Measurements from ENCODE around the gene PRKG1.
"Not testable (repeated sequence)": the region's sequence is repeated elsewhere in the genome, so short reads cannot be mapped to it uniquely, and the experiment has no call there.

PRKG1 gene

DNA sequence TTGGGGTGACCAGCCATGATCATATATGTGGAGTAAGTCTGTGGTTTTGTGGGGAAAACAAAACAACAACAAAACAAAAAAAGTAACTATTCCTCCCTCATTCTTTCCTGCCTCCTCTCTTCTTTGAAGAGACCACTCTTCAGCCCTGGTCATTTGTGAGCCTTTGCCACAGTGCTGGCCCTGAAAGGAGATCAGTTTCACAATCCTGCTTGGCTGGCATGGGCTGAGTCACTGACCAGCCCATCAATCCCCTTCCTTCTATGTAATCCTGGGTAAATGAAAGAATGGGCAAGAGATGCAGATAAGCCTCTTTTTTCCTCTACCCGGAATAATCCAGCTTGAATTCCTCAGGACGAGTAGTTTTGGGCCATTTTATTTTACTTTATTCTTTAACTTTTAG, 611.5 kb downstream of the PRKG1 start:
- DNase-seq = no peak

DNA sequence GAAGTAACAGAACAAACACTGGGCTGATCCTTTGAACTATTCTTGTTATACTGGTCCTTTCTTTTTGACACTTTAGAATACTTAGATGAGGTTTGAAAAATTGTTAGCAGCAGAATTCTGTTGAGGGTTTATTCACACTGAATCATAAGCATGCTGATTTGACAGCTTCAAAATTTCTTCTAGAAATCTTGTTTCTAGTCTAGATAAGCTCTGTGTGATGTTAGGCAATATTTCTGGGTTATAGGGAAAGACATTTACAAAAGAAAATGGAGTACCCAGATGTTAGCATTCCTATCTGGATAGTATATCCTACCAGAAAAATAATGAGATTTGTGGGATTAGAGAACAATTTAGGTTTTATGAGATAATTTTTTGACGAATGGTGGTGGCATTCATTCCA, 613.0 kb downstream of the PRKG1 start:
- no peak for DNase-seq

DNA sequence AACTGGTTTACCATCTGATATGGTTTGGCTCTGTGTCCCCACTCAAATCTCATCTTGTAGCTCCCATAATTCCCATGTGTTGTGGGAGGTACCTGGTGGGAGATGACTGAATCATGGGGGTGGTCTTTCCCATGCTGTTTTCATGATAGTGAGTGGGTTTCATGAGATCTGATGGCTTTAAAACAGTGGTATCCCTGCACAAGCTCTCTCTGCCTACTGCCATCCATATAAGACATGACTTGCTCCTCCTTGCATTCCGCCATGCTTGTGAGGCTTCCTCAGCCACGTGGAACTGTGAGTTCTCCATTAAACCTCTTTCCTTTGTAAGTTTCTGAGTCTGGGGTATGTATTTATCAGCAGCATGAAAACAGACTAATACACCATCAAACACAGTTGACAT, 614.5 kb downstream of the PRKG1 start:
- not testable (repeated sequence) for DNase-seq

DNA sequence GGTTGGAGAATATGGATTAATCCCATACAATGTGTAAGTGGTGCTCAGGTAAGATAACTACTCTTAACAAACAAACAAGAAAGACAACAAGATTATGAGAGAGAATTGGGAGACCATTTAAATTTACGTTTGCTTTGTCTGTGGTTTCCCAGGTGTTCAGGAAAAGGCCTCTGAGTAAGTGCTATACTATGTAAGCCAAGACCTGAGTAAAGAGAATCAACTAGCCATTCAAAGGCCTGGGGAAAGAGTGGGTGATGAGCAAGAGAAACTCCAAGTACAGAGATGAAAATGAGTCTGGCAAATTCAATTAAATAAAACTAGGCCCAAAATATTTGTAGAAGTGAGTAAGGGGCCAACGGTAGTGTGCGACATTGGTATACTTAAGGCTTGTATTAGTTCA, 615.2 kb downstream of the PRKG1 start:
- DNase-seq = no peak

DNA sequence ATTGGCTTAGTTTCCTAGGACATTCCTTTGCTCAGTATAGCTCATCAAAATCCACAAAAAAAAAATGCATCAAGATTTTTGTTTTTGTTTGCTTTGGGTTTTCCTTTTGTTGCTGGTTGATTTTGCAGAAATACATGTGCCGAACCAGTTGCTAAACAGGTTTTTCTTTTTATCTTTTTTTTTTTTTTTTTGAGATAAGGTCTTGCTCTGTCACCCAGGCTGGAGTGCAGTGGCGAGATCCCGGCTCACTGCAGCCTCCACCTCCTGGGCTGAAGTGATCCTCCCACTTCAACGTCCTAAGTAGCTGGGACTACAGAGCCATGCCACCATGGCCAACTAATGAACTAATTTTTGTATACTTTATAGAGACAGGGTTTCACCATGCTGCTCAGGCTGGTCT, 616.8 kb downstream of the PRKG1 start:
- no peak for DNase-seq

DNA sequence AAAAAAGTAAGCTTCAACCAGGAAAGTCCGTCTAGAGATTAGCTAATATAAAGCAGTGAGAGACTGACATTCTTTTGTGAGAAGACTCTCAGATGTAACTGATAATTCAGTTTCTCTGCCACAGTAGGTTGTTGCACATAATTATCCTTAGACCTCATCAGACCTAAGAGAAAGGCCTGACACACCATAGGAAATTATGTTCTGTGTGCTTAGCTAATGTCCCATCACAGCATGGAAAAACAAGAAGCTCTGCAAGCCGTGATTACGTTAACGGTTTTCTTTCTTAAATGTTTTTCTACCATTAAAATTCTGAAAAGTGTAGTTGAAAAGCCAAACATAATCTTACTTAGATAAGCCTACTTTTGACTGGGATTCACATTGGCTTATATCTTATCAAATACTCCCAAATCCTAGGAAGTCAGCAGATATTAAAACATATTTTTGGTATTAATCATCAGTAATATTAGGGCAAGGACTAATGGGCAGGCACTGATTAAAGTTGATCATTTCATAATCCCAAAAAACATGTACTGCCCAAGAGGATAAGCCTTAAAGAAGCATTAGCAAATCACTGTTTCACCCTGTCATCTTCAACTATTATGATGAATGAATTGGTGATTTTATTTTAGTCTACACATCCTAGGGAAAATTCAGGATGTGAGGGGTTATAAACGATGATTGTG, 619.9 kb downstream of the PRKG1 start:
- DNase-seq = no peak

DNA sequence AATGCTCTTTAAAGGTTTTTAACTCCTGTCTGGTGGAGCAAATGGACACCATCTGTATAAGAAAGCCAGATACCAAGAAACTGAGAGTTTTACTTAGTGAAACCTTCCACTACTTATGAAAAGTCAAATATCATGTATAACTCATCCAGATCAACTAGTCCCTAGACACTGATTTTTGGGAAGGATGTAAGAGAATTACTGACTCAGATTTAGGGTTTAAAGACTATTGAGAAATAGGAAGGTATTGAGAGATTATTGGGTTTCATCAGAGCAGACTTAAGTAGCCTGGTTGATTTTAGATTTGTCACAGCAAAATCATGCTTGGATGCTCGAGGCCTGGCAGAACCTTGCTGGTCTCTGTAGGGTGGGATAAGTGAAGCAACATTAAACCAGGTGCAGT, 622.0 kb downstream of the PRKG1 start:
- DNase-seq = no peak

DNA sequence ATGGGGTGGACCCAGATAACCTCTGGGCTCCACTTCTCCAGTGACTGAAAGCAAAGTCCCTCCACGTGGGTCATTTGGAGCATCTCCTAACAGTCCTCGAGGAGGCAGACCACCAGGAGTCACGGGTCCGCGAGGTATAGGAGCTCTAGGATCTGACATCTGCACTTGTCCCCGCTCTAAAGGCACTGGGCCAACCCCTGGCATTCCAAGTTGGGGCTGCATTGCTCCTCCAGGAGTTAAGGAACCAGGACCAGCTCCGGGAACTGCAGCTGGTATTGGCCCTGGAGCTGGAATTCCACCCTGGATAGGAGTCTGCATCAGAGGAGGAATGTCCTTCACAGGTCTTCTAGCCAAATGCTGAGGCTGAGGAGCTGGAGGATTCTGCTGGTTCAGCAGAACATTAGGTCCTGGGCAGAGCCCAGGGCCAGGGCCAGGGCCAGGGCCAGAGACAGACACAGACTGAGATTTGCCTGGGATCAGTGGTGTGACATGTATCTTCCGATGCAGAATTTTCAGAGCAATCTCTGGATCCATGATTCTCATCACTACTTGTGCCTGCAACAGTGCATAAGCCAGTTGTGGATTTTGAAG, 624.3 kb downstream of the PRKG1 start:
- no peak for DNase-seq

DNA sequence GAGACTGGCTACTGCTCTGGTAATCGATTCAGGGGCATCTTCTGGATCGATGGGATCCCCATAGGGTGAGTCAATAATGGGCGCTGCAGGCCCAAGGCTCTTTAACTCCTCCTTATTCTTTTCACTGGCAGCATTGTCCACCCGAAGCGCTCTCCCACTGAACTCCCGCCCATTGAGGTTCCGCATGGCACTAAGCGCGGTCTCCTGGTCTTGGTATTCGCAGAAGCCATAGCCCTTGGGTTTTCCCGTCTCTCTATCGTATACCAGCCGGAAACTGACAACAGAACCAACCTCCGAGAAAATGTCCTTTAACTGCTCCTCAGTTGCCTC, 624.8 kb downstream of the PRKG1 start:
- no peak for DNase-seq

DNA sequence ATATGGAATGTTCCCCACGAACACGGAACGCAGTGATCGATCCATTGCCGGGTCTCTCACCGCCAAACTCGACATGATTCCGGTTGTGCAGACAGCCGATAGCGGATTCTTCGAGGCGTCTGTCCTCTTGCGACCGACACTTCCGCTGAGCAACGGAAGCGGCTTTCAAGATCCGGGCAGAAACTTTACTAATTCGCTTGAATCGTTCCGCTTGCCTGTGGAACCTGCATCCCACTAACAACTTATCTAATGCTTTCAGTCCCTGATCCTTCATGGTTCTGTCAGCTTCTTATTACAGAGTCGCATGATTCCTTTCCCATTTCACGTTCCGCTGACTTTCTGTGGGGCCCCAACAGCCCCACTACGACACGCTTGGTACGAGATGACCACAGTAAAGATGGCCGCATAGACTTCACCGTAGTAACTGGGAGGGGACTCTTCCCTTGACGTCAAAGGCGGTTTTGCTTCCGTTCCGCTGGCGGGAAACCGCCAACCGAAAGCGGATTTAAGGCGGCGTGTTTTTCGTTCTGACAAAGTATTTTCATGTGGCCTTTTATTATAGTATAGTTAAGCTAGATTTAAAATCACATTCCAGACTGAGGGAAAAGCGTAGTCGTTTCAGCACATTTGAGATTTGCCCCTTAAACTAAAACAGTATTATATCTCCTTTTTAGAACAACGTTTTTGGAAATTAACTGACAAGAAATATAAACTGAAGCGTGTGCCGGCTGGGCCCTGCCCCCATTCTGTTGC, 625.4 kb downstream of the PRKG1 start, which contains the start of gene CSTF2T:
CSTF2T (minus strand) TSS at position 121 of the 753 bp plus-strand sequence; CDS start at position 75, 46 bp downstream.
- DNase-seq = peak; percentile 77 to 85 (median 78)

DNA sequence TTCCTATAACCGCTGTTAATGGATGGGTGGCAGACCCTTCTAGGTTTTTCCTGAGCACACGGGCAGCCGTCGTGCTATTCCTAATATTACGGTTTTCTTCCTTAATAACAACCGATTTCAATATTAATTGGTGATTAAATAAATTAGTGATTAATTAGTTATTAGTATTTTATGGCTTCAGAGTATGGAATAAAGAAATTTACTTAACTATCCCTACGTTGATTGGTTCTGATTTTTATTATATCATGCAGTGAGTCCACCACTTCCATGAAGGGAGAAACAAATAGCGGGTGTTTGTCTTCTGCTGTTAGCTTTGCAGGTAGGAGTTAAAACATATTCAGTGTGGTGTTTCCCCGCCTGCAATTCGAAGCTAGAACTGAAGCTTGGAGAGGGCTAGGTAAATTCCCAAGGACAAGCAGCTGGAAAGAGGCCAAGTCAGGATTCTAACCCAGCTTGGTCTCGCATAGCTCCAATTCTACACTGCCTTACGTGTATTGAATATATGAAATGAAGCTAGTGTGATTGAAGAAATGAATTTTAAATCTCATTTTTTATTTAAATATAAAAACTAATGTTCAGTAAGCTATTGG, 626.0 kb downstream of the PRKG1 start:
- no peak for DNase-seq

DNA sequence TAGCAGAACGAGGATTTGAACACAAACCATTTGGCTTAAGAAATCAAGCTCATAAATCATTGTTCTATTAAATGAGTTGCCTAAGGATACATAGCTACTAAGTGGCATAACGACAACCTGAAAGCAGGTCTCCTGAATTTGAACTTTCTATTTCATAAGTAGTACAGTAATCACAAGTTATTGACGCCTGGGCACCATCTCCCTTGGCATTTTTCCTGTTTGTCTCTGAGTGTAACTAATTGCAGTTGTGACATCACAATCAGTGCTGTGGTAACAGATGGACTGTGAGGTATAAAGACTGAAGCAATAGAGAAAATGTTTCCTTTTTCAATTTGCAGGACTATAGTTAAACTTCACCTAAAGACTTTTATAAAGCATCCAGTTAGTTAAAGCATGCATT, 631.5 kb downstream of the PRKG1 start:
- DNase-seq = no peak

DNA sequence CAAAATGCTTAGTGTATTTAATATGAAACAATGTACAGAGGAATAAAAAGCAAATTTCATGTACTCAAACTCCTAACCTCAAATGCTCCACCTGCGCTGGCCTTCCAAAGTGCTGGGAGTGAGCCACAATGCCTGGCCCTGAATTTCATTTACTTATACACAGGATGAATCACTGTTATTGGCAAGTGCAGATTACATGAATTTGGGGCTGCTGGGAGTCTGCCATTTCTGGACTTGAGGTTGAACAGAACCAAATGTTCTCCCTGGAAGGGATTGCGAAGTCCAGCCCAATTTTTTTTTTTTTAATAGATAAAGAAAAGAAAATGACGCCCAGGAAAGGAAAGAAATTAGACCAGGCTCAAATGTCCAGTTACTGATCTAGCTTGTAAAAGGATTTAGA, 631.9 kb downstream of the PRKG1 start:
- DNase-seq = no peak

DNA sequence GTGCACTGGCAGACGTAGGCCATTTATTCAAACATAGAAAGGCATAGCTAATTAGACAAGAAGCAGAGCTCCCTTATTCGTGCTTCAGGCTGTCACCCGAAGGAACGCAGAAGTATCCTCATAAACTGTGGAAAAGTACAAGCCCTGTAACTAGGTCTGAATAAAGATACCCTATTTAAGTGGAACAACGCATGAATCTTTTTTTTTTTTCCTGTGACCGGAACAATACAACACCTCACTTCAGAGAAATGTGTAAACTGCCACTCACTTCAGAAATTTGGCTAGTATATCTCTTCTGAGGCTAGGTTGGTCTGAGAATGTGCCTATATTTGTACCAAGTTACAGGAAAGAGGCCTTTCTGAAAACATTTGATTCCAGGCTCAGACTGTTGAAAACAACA, 633.1 kb downstream of the PRKG1 start:
- no peak for DNase-seq

DNA sequence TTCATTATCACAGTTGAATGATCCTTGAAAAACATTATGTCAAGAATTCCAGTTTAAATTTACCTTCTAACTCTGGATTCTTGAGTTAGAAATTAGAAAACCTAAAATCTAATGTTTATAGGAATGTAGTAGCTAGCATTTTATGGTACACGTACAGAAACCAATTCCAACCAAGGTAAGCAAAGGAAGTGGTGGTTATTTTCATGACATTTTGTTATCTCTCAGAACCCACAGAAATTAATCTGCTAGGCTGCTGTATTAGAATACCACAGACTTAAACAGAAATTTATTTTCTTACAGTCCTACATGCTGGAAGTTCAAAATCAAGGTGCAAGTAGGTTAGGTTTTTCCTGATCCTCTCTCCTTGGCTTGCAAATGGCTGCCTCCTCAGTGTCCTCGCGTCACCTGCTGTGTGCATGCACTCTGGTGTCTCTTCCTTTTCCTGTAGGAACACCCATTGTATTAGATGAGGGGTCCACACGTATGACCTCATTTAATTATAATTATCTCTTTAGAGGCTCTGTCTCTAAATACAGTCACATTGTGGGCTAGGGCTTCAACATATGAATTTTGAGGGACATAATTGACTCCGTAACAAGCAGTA, 633.6 kb downstream of the PRKG1 start:
- DNase-seq = no peak

DNA sequence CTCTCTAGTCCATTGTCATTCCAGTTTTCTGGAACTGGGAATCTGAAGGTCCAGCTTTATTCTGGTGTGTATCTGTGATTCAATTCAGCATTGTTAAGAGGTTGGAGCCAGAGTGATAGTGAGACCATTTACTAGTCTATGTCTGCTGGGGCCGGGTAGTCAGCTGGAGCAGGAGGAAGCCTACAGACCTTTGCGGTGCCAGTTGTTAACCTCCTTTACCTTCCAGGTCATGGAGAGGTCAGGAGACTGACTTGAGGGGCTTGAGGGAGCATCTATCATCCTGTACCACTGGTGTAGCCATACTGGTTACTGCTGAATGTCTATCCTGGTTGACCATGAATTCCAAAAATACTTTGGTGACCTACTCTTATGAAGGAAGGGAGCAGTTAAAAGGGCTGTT, 634.3 kb downstream of the PRKG1 start:
- no peak for DNase-seq

DNA sequence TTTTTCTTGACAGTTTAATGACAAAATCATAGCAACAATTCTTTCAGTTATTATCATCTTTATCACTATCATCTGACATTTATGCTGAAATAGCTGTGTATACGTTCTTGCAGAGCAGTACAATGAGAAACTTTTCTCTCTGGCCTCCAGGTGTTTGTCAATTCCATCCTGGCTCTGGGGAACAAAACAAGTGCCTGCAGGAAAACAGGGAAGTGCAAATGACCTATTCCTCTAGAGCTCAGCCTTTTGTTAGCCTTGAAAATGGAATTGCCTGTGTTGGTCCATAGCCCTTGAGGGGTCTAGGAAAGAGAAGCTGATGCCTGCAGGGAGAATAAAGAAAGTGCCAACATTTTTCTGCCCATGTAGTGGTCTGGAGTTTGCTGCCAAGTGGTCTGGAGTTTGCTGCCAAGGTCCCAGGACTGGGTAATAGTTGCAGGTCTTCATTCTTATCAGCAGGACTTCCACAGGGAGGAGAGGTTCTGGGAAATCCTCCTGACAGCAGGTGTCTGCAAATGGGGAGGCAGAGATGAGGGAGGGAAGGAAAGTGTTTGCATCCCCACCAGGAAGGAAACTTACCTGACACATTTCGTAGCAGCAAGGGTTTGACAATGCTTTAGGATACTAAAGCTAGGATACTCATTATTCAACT, 635.2 kb downstream of the PRKG1 start:
- no peak for DNase-seq

DNA sequence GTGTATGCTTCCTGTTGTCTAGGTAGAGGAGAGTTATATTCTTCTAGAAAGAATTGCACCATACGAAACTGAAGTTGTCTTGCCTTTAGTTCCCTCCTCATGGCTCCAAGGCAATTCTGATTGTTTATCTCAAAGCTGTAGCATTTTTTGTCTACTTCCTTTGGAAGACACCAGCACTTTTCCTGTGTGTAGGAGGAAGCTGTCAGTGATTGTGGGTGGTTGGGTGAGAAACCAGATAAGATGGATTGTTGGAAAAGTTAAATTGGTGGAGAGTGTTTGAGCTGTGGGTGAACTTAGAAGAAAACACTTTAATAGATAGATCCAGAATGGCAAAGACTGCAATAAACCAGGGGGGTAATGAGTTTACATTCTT, 637.2 kb downstream of the PRKG1 start:
- no peak for DNase-seq

DNA sequence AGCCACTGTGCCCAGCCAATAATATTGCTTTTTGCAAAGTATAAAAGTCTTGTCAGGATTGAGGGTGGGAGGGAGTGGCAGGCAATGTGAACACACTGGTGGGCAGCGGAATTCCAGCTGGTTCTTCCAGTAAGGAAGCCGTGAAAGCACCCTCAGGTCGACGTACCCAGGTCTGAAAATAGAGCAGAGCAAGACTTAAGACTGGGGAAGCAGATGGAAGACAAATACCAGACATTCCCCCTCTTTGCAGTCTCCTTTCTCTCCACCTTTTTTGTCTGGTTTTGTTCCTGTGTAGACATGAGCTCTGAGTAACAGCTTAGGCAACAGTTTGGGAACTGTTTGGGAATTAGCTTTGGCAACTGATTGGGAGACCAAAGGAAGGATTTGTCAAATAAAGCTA, 642.7 kb downstream of the PRKG1 start:
- DNase-seq = no peak

DNA sequence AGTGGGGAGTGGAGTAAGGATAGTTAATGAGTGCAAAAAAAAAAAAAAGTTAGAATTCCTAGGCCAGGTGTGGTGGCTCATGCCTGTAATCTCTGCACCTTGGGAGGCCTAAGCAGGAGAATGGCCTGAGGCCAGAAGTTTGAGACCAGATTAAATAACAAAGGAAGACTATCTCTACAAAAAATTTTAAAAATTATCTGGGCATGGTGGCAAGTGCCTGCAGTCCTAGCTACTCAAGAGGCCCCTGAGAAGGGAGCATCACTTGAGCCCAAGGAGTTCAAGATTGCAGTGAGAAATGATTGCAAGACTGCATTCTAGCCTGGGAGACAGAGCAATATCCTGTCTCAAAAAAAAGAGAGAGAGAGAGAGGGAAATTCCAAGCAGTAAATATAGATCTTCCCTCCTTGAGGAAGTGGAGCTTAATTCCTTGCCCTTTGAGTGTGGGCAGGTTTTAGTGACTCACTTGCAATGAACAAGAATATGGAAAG, 644.6 kb downstream of the PRKG1 start:
- no peak for DNase-seq

DNA sequence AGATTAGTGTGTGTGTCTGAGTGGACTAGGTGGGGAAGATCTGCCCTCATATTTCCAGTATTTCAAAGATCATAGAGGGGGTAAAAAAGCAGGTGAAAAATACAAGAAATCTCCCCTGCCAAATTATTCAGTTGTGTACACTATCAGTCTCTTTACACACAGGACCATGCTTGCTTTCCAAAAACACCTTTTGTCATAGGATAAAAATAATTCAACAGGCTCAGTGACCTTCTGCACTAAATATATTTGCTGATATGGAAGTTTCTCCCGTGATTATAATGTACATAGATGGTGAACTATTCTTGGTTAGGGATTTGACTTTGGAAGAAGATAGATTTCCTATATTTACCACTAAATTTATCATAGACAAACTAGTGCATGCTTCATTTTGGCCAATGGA, 649.8 kb downstream of the PRKG1 start:
- DNase-seq = no peak

DNA sequence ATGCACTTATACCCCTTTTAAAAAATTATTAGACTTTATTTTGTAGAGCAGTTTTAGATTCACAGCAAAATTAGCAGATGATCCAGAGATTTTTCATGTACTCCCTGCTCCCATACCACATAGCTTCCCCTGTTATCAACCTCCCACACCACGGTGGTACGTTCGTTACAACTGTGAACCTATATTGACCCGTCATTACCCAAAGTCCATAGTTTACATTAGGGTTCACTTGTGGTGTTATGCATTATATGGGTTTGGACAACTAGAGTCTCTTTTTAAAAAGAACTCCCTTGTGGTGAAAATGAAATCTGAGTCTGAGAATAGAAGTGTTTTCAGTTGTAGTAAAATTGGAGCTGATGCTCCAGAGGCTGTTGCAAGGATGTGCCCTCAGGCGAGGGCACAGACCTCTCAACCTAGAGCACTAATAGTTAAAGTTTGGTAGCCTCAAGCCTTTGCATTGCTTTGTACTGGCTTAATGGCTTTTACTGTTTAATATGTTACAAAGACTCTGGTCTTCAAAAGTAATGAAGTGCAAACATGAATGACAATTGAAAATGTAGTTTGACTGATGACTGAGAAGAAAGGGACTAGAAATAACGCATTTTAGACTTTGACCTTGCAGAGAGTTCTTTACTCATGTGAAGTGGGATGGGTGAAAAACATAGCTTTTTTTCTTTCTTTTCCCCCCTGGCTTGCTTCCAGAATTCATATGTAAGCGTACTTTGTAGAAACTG, 655.7 kb downstream of the PRKG1 start:
- DNase-seq = no peak

All from activated CD4-positive, CD25-positive, alpha-beta regulatory T cell (primary cell).